HG03439 (cell line): ENCODE data around the gene VCL.
"Not testable (repeated sequence)": the region's sequence is repeated elsewhere in the genome, so short reads cannot be mapped to it uniquely, and the experiment has no call there.

Experiments
- ATAC-seq: cut with Tn5 transposase; IDR thresholded peaks from one replicate; pipeline ENCODE4 v1.9.1; 2021; ENCODE audit warnings: mild to moderate bottlenecking, moderate library complexity; ENCODE audit not compliant: unreplicated experiment

VCL gene

GRCh38 chr10:73997787-73998622 lies at the start of gene VCL:
TSS of gene VCL (plus strand) at chr10:73998116. CDS start at chr10:73998208, 92 bp downstream.
- ATAC-seq = peak; percentile 97

- no peak for ATAC-seq
These were observed 48.8 kb upstream of the VCL start for GRCh38 chr10:73948947-73949633.

- no peak for ATAC-seq
These were observed 47.6 kb upstream of the VCL start for GRCh38 chr10:73950155-73950948.

DNA sequence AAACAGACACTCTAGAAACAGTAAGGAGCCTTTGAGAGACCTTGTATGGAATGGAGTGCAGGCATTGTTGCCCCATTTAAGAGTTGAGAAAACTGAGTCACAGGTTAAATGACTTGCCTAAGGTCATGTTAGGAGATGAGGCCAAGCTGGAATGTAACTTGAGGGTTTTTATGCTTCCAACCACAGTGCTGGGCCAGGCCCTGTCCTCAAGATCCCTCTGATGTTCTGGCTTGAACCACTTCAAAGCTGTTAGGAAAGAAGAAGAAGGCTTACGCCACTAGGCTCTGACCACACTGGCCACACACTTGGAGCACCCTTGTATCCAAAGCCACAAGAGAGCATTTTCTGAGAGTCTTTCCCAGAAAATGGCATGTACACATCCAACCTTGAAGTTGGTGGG lies 44.3 kb upstream of the VCL start:
- ATAC-seq = no peak

- no peak for ATAC-seq
These were observed 43.2 kb upstream of the VCL start for GRCh38 chr10:73954737-73955136.

GRCh38 chr10:73955719-73956118 lies 42.2 kb upstream of the VCL start:
- no peak for ATAC-seq

GRCh38 chr10:73956476-73957359 lies 41.2 kb upstream of the VCL start:
- peak; percentile 45 for ATAC-seq

DNA sequence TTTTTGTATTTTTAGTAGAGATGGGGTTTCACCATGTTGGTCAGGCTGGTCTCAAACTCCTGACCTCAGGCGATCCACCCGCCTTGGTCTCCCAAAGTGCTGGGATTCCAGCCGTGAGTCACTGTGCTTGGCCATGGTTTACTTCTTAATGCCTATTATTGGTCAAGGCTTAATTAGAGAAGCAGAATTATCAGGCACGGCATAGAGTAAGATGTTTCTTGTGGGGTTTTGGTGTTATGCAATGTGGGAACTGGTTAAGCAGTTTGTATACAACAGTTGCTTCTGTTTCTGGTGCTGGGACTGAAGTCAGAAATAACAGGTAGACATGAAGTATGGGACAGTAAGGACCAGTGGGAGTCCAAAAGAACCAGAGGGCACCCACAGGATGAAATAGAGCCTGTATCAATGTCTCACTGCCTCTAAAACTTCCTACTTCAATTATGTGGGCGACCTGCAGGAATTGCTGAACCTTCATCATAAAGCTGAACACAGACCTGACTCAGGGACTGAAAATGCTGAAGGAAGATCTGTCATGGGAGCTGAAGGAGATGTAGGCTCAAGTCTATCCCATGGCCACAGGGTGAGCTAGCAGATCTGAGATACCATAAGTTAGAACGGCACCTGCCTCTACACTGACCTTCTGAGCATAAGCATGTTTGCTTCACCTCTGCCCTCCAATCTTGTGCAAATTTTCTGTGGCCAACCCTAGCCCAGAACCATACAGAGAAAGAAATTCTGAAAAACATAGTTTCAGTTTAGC lies 38.3 kb upstream of the VCL start:
- ATAC-seq = peak; percentile 40

DNA sequence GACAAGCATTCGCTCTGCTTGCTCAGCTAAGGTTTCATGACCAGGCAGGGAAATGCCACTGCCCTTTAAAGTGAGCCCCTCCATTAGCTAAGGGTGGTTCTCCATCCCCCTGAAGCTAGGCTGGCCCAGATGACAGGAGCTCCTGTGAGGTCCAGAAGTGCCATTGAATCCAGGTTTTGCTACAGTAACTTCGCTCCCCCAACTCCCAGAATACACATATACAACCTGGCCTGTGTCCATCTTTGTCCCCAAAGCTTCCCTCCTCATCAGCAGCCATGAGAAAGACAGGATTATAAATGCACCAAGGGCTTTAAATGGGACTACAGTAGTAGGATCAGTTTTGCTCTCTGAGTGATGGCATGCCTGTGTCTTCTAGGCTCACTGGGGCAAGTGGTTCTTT lies 35.5 kb upstream of the VCL start:
- no peak for ATAC-seq

- ATAC-seq = not testable (repeated sequence)
These were observed 34.4 kb upstream of the VCL start for GRCh38 chr10:73963533-73963932.

DNA sequence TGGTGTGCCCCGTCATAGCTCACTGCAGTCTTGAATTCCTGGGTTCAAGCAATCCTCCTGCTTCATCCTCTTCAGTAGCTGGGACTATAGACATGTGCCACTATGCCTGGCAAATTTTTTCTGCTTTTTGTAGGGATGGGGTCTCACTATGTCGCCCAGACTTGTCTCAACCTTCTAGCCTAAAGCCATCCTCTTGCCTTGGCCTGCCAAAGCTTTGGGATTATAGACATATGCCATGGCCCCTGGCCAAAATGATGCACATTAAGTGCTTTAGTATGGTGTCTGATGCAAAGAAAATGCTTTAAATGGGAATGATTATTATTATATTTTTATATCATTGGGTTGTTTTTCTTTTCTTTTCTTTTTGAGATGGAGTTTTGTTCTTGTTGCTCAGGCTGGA lies 33.2 kb upstream of the VCL start:
- ATAC-seq = no peak

DNA sequence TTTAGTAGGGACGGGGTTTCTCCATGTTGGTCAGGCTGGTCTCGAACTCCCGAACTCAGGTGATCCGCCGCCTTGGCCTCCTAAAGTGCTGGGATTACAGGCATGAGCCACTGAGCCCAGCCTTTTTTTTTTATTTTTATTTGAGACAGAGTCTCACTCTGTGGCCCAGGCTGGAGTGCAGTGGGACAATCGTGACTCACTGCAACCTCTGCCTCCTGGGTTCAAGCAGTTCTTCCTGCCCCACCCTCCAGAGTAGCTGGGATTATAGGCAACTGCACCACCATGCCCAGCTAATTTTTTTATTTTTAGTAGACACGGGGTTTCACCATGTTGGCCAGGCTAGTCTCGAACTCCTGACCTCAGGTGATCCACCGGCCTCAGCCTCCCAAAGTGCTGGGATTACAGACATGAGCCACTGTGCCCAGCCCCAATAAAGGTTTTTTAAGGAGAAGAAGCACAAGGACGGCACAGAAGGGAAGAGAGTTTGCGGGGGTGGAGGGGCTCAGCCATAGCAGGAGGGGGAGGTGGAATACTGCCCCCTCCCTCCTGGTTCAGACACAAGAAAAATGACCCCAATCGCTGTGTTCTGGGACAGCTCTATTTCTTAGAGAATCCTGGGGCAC lies 32.5 kb upstream of the VCL start:
- ATAC-seq = not testable (repeated sequence)

GRCh38 chr10:73965890-73966768 lies 31.8 kb upstream of the VCL start:
- no peak for ATAC-seq

DNA sequence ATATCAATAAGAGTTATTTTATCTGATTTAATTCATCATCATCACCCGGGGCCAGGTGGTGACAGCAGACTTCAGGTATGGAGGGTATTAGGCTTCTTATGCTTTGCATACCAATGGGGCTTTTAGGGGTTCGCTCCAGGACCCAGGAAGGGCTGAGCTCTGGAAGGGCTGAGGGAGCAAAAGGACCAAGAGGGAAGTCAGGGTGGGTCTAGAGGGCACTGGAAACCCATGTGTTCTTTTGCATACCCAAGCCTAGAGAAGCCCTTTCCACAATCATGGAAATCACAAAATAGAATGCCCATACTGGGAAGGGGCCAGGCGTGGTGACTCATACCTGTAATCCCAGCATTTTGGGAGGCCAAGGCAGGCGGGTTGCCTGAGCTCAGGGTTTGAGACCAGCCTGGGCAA lies 30.9 kb upstream of the VCL start:
- no peak for ATAC-seq

- no peak for ATAC-seq
These were observed 30.4 kb upstream of the VCL start for GRCh38 chr10:73967544-73967943.

GRCh38 chr10:73968098-73968521 lies 29.8 kb upstream of the VCL start:
- ATAC-seq = no peak

- no peak for ATAC-seq
These were observed 28.6 kb upstream of the VCL start for GRCh38 chr10:73969224-73969841.

- ATAC-seq = no peak
These were observed 27.1 kb upstream of the VCL start for GRCh38 chr10:73970845-73971244.
